ENCODE measurements around the gene ISLR.
A peak's percentile ranks its signal among the peaks of the same experiment; 100 is the strongest.

ISLR gene

GRCh38 chr15:74193299-74193718 lies 19.8 kb downstream of the ISLR start (continued):
- TF ChIP-seq ZNF530 (tag by site-specific recombination; IDR thresholded peaks at IDR 0.05; ENCODE audit: low read depth) (no peak), ZBTB6 (tag by site-specific recombination; IDR thresholded peaks at IDR 0.05) (no peak), ZNF549 (tag by site-specific recombination; IDR thresholded peaks at IDR 0.05) (no peak), ZNF830 (tag by site-specific recombination; IDR thresholded peaks at IDR 0.05; ENCODE audit: low read depth) (no peak), ZNF449 (tag by site-specific recombination; IDR thresholded peaks at IDR 0.05) (no peak), ZNF248 (tag by site-specific recombination; IDR thresholded peaks at IDR 0.05) (no peak), ZNF626 (tag by site-specific recombination; IDR thresholded peaks at IDR 0.05) (no peak), ZNF473 (tag by site-specific recombination; IDR thresholded peaks at IDR 0.05) (no peak), SP7 (tag by site-specific recombination; IDR thresholded peaks at IDR 0.05) (0 out of 2 replicates have a peak, but pooled peaks have one; percentile 39), PRDM10 (tag by site-specific recombination; IDR thresholded peaks at IDR 0.05) (peak; percentile 35; the same call in 1 of the 2 replicates), KLF8 (tag by site-specific recombination; IDR thresholded peaks at IDR 0.05) (no peak), ZNF274 (IDR thresholded peaks at IDR 0.05; ENCODE audit: low read length) (no peak), ZNF274 (tag by site-specific recombination; IDR thresholded peaks at IDR 0.05; ENCODE audit: borderline replicate concordance) (no peak), ZNF335 (tag by site-specific recombination; conservative IDR thresholded peaks at IDR 0.05) (peak; percentile 8; the same call in 1 of the 2 replicates), ZNF184 (tag by site-specific recombination; IDR thresholded peaks at IDR 0.05) (no peak)

- Histone ChIP-seq H3K4me1 (ENCODE audit: control insufficient read depth, insufficient read depth, low read length) (peaks cover 22% of the 10 kb centered on the region), H3K4me3 (ENCODE audit: low read depth, low read length) (no peak overlapping the region), H3K27ac (ENCODE audit: extremely low read depth, low read depth, low read length) (peak overlapping the region; percentile 53; the same call in 1 of the 2 replicates), H3K36me3 (ENCODE audit: control insufficient read depth in 2 of 2, insufficient read depth in 1 of 2, low read length in 2 of 2) (peaks cover 0 to 12% of the 10 kb centered on the region in 2 experiments; a peak in 1 of 3 replicates), H3K9me3 (ENCODE audit: control insufficient read depth, insufficient read depth, low read depth, low read length) (no peaks in the 10 kb centered on the region)
- ChIA-PET CTCF (interaction anchor here (0.7 to 5.3 kb wide), 5 partner anchors 10 to 116 kb away, joined by 3 to 38 read pairs (median 4); no protein-coding TSS in a partner anchor), POLR2A (interaction anchor here (1.0 to 1.7 kb wide), 5 partner anchors 9 to 58 kb away, joined by 4 to 8 read pairs (median 4); partner anchors contain the start of gene STRA6)
- no peak for TF ChIP-seq ZNF274 (IDR thresholded peaks at IDR 0.05; ENCODE audit: low read length)
- no peak for TF ChIP-seq ZNF274 (tag by site-specific recombination; IDR thresholded peaks at IDR 0.05; ENCODE audit: borderline replicate concordance)
- no peak for TF ChIP-seq PRDM2 (tag by site-specific recombination; IDR thresholded peaks at IDR 0.05; ENCODE audit: borderline replicate concordance)
- no peak for TF ChIP-seq ZNF768 (tag by site-specific recombination; IDR thresholded peaks at IDR 0.05)
- TF ChIP-seq ZSCAN5A (tag by site-specific recombination; IDR thresholded peaks at IDR 0.05), result no peak
- TF ChIP-seq ZNF292 (tag by site-specific recombination; IDR thresholded peaks at IDR 0.05; ENCODE audit: borderline replicate concordance, low read depth), result no peak
- no peak for TF ChIP-seq ZNF121 (tag by site-specific recombination; IDR thresholded peaks at IDR 0.05)
These were observed 20.4 kb downstream of the ISLR start for GRCh38 chr15:74193905-74194304.

All from HEK293 (cell line).